PFSK-1 (cell line): Measurements from ENCODE around the gene SND1.

Experiments used
- FOXP2 ChIP-seq: optimal IDR thresholded peaks from 2 replicates; pipeline ENCODE3; 2011; ENCODE audit warnings: borderline replicate concordance, control low read depth, inconsistent platforms; ENCODE audit not compliant: insufficient read depth; ENCODE audit errors: extremely low read length, extremely low read depth
- POLR2AphosphoS5 ChIP-seq: IDR thresholded peaks from 2 replicates; pipeline ENCODE4 v1.6.1; 2012; ENCODE audit warnings: low read depth, mild to moderate bottlenecking, control low read depth, low read length, moderate library complexity
- REST ChIP-seq, 2 experiments: IDR thresholded peaks; 2 replicates each; pipeline versions ENCODE4 v1.6.1 to v1.8.0; 2011 to 2012; ENCODE audit warnings: low read depth in 2 of 2, low read length in 2 of 2, control low read depth in 1 of 2, inconsistent platforms in 1 of 2, mild to moderate bottlenecking in 1 of 2, moderate library complexity in 1 of 2; ENCODE audit not compliant: insufficient read depth in 1 of 2
- SIN3A ChIP-seq: IDR thresholded peaks from 2 replicates; pipeline ENCODE4 v1.6.1; 2012; ENCODE audit warnings: mild to moderate bottlenecking, low read length, moderate library complexity, borderline replicate concordance; ENCODE audit not compliant: insufficient read depth
- TAF1 ChIP-seq: IDR thresholded peaks from 2 replicates; pipeline ENCODE4 v1.6.1; 2012; ENCODE audit warnings: low read length, control low read depth, borderline replicate concordance; ENCODE audit not compliant: insufficient read depth

Gene SND1

DNA sequence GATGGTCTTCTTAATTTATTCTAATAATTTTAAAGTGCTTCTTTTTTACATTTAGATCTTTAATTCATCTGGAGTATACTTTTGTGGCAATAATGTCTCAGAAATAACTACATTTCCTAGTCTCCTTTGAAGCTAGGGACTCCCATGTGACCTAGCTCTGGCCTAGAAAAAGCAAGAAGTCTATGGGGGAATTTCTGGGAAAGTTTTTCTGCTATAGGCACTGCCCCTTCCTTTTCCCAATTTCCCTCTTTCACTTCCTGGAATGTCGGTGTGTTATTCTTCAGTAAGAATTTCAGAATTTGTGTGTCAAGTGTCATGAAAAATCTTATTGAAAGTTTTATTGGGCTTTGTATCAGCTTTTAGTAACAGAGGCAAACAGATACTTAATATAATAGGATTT is 473.8 kb downstream of the SND1 start:
- TF ChIP-seq SIN3A (no peak), FOXP2 (no peak), POLR2AphosphoS5 (no peak), TAF1 (no peak)

- TF ChIP-seq SIN3A (no peak), FOXP2 (no peak), REST (IDR thresholded peaks at IDR 0.05; ENCODE audit: insufficient read depth in 1 of 2, low read depth in 2 of 2, low read length in 2 of 2) (no peak), POLR2AphosphoS5 (no peak), TAF1 (no peak)
Measured at GRCh38 chr7:128128401-128128800, 476.4 kb downstream of the SND1 start.

GRCh38 chr7:128129224-128129864 is 477.4 kb downstream of the SND1 start:
- no peak for TF ChIP-seq POLR2AphosphoS5
- TF ChIP-seq FOXP2 = no peak
- no peak for TF ChIP-seq TAF1
- no peak for TF ChIP-seq REST (IDR thresholded peaks at IDR 0.05; ENCODE audit: insufficient read depth in 1 of 2, low read depth in 2 of 2, low read length in 2 of 2)
- no peak for TF ChIP-seq SIN3A

DNA sequence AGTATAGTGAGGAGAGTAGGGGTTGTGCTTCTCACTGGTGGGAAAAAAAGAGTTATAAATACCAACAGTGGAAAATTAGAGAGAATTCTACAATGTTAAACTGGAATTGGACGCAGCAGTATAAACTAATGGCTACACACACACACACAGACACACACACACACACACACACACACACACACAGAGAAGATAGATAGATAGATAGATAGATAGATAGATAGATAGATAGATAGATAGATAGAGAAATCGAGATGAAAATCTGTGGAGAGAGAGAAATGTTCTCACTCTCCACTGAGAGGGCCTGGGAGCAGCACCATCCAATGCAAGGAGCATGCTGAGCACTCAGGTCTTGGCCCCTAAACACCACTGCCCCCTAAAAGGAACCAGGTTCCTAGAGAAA is 479.1 kb downstream of the SND1 start:
- no peak for TF ChIP-seq SIN3A

DNA sequence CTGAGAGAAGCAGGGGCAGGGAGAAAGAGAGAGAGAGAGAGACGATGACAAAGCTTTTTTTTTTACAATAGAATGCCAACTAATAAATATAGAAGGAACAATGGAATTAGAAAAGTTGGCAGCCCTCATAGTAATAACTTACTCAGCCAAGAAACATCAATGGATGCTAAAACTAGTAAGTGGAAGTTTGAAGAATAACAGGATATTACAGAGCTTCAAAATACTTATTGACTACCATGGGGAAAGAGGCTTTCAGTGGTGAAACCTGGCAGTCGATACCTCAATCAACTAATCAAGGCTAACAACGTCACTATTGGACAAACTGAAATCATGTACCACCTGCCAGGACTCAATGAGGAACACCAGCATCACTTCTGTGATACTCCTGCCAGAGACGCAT is 479.7 kb downstream of the SND1 start:
- TF ChIP-seq FOXP2 = no peak
- TF ChIP-seq TAF1 = no peak
- no peak for TF ChIP-seq POLR2AphosphoS5
- no peak for TF ChIP-seq SIN3A
- no peak for TF ChIP-seq REST (IDR thresholded peaks at IDR 0.05; ENCODE audit: insufficient read depth in 1 of 2, low read depth in 2 of 2, low read length in 2 of 2)

GRCh38 chr7:128132426-128133069 is 480.6 kb downstream of the SND1 start:
- TF ChIP-seq FOXP2 (no peak), TAF1 (no peak), POLR2AphosphoS5 (no peak), SIN3A (no peak), REST (IDR thresholded peaks at IDR 0.05; ENCODE audit: insufficient read depth in 1 of 2, low read depth in 2 of 2, low read length in 2 of 2) (no peak)
